MCF 10A (cell line): ENCODE results near the gene NHSL2. TPM values are rescaled to one million over a fixed set of nuclear protein-coding genes. Genes with fewer than 3 reads are reported as not detected.

ENCODE experiments used
- BruUV-seq: library from RNA; stranded (reverse); fragments of 400-500 nt; replicated peaks from 2 replicates; lab custom pipeline; 2021; lab: Mats Ljungman, UMichigan
- CTCF ChIA-PET: fragments of 300-600 bp; sonication (Branson Sonifier 250); formaldehyde crosslinking; extraction: SDS; loops from one replicate; lab custom pipeline; 2021; ENCODE audit warnings: antibody characterized with exemption, inconsistent platforms; lab: Yijun Ruan, JAX
- POLR2A ChIA-PET: fragments of 300-600, 350-650 bp; sonication (Branson Sonifier 250); formaldehyde crosslinking; extraction: SDS; loops from one replicate; lab custom pipeline; 2020; ENCODE audit warnings: antibody characterized with exemption, inconsistent platforms; lab: Yijun Ruan, JAX
- DNase-seq: peaks from one replicate; pipeline ENCODE4 v3.0.0-alpha.2; 2018; ENCODE audit not compliant: unreplicated experiment
- H3K27ac Mint-ChIP-seq: one replicate; pipeline ENCODE4 v1.8.0; 2022; ENCODE audit warnings: mild to moderate bottlenecking, low read depth, mixed read lengths; ENCODE audit not compliant: unreplicated experiment
- H3K27me3 Mint-ChIP-seq: one replicate; pipeline ENCODE4 v1.8.0; 2022; ENCODE audit warnings: mixed read lengths; ENCODE audit not compliant: insufficient read depth, unreplicated experiment
- H3K36me3 Mint-ChIP-seq: one replicate; pipeline ENCODE4 v1.8.0; 2022; ENCODE audit warnings: mild to moderate bottlenecking, moderate library complexity, mixed read lengths; ENCODE audit not compliant: insufficient read depth, unreplicated experiment
- H3K4me1 Mint-ChIP-seq: one replicate; pipeline ENCODE4 v1.8.0; 2022; ENCODE audit warnings: mixed read lengths; ENCODE audit not compliant: insufficient read depth, unreplicated experiment
- H3K4me3 Mint-ChIP-seq: one replicate; pipeline ENCODE4 v1.8.0; 2022; ENCODE audit warnings: mild to moderate bottlenecking, moderate library complexity, mixed read lengths; ENCODE audit not compliant: unreplicated experiment
- H3K9me3 Mint-ChIP-seq: one replicate; pipeline ENCODE4 v1.8.0; 2022; ENCODE audit warnings: mixed read lengths; ENCODE audit not compliant: unreplicated experiment
- intact Hi-C: fragments of 100-400 bp; cut with micrococcal nuclease; formaldehyde crosslinking; loops from 2 replicates; pipeline ENCODE4 v1.14.1; 2022
- total RNA-seq: library from RNA; stranded (reverse); gene quantifications from 2 replicates; pipeline ENCODE4 v1.2.3, GENCODE V29; 2022
- TF ChIP-seq, protein P1 (sequence below): fragments of 200-600 bp; IDR thresholded peaks from one replicate; pipeline ENCODE4 v1.8.0; 2022; ENCODE audit warnings: antibody characterized with exemption, mild to moderate bottlenecking; ENCODE audit not compliant: unreplicated experiment

NHSL2 gene
- total RNA-seq, 1 experiment from 2014 or later, result not detected

DNA sequence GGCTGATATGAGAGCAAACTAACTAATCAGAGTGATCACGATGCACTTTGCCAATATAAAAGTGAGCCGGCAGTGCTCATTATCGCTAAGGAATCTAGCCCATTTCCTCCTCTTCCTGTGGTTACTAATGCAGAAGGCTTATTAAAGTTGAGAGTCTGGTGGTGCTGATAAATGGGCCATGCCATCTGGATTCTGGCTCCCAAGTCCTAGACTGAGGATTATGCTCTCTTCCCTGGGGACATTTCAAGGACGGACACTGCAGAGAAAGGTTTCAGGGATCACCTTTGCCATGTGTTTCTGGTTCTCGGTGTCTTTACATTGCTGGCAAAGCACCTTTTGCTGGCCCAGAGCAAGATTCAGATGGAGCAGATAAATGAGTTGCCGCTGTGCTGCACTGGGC lies 135.8 kb downstream of the NHSL2 start:
- Mint-ChIP-seq H3K27ac (no peak overlapping the region), H3K9me3 (no peaks in the 10 kb centered on the region), H3K4me3 (no peak overlapping the region), H3K4me1 (peaks cover 4% of the 10 kb centered on the region), H3K36me3 (no peaks in the 10 kb centered on the region), H3K27me3 (peaks cover 95% of the 10 kb centered on the region)
- intact Hi-C loops, result no loop called here
- no TSS peak for BruUV-seq
- no peak for DNase-seq
- TF ChIP-seq, protein P1, sequence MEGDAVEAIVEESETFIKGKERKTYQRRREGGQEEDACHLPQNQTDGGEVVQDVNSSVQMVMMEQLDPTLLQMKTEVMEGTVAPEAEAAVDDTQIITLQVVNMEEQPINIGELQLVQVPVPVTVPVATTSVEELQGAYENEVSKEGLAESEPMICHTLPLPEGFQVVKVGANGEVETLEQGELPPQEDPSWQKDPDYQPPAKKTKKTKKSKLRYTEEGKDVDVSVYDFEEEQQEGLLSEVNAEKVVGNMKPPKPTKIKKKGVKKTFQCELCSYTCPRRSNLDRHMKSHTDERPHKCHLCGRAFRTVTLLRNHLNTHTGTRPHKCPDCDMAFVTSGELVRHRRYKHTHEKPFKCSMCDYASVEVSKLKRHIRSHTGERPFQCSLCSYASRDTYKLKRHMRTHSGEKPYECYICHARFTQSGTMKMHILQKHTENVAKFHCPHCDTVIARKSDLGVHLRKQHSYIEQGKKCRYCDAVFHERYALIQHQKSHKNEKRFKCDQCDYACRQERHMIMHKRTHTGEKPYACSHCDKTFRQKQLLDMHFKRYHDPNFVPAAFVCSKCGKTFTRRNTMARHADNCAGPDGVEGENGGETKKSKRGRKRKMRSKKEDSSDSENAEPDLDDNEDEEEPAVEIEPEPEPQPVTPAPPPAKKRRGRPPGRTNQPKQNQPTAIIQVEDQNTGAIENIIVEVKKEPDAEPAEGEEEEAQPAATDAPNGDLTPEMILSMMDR, result no peak
- CTCF ChIA-PET, result interaction anchor here (1.1 kb wide), 1 partner anchor 79 kb away, joined by 3 read pairs; no protein-coding TSS in a partner anchor
- POLR2A ChIA-PET, result interaction anchor here (1.3 kb wide), 1 partner anchor 29 kb away, joined by 4 read pairs; no protein-coding TSS in a partner anchor

DNA sequence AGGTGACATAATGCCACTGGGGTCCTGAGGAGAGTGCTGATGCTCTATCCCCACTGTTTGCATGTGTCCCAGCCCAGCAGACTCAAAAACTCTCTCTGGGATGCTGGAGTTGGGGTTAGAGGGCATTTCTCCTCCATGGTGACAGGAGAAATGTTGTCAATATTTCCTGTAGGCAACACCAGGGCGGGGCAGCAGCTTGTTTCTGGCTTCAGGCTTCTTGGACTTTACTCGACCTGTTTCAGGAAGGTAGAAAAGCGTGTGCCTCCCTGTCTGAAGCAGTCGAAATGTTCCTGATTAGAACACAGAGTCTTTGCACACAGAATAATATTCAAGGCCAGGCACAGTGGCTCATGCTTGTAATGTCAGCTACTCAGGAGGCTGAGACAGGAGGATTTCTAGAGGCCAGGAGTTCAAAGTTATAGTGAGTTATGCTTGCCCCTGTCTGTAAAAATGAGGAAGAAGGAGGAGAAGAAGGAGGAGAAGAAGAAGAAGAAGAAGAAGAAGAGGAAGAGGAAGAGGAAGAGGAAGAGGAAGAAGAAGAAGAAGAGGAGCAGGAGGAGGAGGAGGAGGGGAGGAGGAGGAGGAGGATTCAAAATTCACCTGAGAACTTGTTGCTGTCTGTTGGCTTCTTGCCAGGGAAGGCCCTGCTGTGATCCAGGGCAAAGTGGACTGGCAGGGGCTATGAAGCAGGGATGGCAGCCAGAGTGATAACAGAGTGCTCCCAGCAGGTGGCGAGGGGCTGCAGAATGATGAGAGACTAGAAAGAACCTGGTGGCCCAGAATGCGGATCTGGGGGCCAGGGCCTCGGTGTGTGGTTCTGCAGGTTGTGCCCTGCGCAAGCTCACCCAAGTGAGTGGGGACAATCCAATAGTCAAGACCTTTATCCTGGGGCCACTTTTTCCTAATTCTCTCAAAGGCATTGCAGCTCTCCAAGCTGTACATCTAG lies 138.1 kb downstream of the NHSL2 start:
- no peaks in the 10 kb centered on the region for H3K9me3 Mint-ChIP-seq

DNA sequence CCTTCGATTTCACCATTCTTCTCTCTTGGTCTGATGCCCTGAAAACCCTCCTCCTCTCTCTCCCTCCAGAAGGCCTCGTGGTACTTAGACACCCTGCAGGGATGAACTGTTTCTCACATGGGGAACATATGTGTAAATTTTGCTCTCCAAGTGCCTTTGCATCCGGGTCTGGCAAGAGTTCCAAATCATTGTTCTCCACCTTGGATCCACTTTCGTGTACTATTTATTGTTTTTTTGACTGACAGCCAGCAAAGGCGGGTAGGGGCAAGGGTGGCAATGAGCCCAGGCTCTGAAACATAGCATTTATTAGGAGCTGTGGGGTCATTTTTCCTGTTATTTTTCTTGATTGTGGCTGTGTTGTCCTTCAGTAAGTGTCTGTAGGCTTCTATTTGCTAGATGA lies 139.4 kb downstream of the NHSL2 start:
- TF ChIP-seq, protein P1, result no peak
- Mint-ChIP-seq H3K27ac (no peak overlapping the region), H3K27me3 (peaks cover 95% of the 10 kb centered on the region), H3K36me3 (no peaks in the 10 kb centered on the region), H3K9me3 (no peaks in the 10 kb centered on the region), H3K4me3 (no peak overlapping the region), H3K4me1 (peaks cover 4% of the 10 kb centered on the region)
- ChIA-PET POLR2A (no interaction called here), CTCF (interaction anchor here (0.6 kb wide), 1 partner anchor 403 kb away, joined by 3 read pairs; no protein-coding TSS in a partner anchor)
- DNase-seq, result peak; percentile 66
- intact Hi-C loops, result no loop called here
- no TSS peak for BruUV-seq

More for the DNA sequence above, 138.1 kb downstream of the NHSL2 start:
- no peak for DNase-seq
- Mint-ChIP-seq H3K4me1 (peaks cover 4% of the 10 kb centered on the region), H3K27ac (no peak overlapping the region), H3K4me3 (no peak overlapping the region), H3K27me3 (peaks cover 95% of the 10 kb centered on the region), H3K36me3 (no peaks in the 10 kb centered on the region)
- TF ChIP-seq, protein P1, result no peak
- intact Hi-C loops, result no loop called here
- ChIA-PET POLR2A (no interaction called here), CTCF (interaction anchor here (0.6 to 1.2 kb wide), 2 partner anchors 16 to 78 kb away, joined by 5 read pairs; no protein-coding TSS in a partner anchor)
- no TSS peak for BruUV-seq

DNA sequence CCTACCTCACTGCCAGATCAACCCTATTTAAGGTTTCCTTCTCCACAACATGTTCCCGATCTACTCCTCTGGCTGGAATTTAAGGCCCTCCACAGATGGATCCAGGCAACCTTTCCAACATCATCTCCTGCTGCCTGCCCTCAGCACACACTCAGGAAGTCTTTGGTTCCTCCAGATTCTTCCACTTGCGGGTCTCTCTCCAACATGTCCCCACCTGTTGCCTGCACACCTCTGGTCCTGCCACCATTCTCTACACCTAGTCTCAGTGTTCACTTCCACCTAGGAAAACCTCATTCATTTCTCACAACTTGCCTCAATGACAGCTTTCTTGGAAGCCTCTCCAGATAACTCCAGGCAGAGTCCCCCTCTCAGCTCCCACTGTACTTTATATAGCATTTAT lies 140.9 kb downstream of the NHSL2 start:
- H3K4me3 Mint-ChIP-seq, result no peak overlapping the region
- no peaks in the 10 kb centered on the region for H3K36me3 Mint-ChIP-seq
- CTCF ChIA-PET, result no interaction called here
- H3K9me3 Mint-ChIP-seq, result no peaks in the 10 kb centered on the region
- peaks cover 91% of the 10 kb centered on the region for H3K27me3 Mint-ChIP-seq
- intact Hi-C loops, result no loop called here
- TF ChIP-seq, protein P1, result no peak
- peaks cover 4% of the 10 kb centered on the region for H3K4me1 Mint-ChIP-seq
- no TSS peak for BruUV-seq
- DNase-seq, result no peak
- POLR2A ChIA-PET, result no interaction called here
- H3K27ac Mint-ChIP-seq, result no peak overlapping the region
